GM12878 (cell line): ENCODE measurements around the gene MYL6B.

Source experiments
- CTCF ChIP-seq, 3 experiments: IDR thresholded peaks in 2 of 3; conservative IDR thresholded peaks in 1 of 3; 2 replicates each; pipeline ENCODE4 v1.5.1; 2011; ENCODE audit warnings: low read depth in 3 of 3, low read length in 3 of 3, mild to moderate bottlenecking in 3 of 3, control low read depth in 2 of 3, moderate library complexity in 2 of 3, inconsistent platforms in 1 of 3, mixed read lengths in 1 of 3; ENCODE audit not compliant: control insufficient read depth in 2 of 3, insufficient read depth in 1 of 3; ENCODE audit errors: extremely low read depth in 1 of 3
- HCFC1 ChIP-seq: fragments of 150-350 bp; IDR thresholded peaks from 2 replicates; pipeline ENCODE4 v1.6.1; 2014; ENCODE audit warnings: low read length
- HSF1 ChIP-seq: fragments of 150-350 bp; IDR thresholded peaks from 2 replicates; pipeline ENCODE4 v1.6.1; 2014; ENCODE audit warnings: mild to moderate bottlenecking, low read depth, low read length
- JUNB ChIP-seq: IDR thresholded peaks from 2 replicates; pipeline ENCODE4 v1.6.1; 2016; ENCODE audit warnings: antibody characterized with exemption, mild to moderate bottlenecking
- NRF1 ChIP-seq: conservative IDR thresholded peaks from 2 replicates; pipeline ENCODE4 v1.6.1; 2011; ENCODE audit warnings: mild to moderate bottlenecking, low read depth, low read length, improper control_type of control experiment
- POLR2A ChIP-seq: IDR thresholded peaks from 2 replicates; pipeline ENCODE4 v1.6.1; 2011; ENCODE audit warnings: low read depth, mild to moderate bottlenecking, low read length
- RELA ChIP-seq: fragments of 450-650 bp; IDR thresholded peaks from 2 replicates; pipeline ENCODE4 v1.8.0; 2014; ENCODE audit warnings: borderline replicate concordance; ENCODE audit not compliant: partially characterized antibody
- WRNIP1 ChIP-seq: IDR thresholded peaks from 2 replicates; pipeline ENCODE4 v1.6.1; 2011; ENCODE audit warnings: low read depth, low read length, improper control_type of control experiment, borderline replicate concordance

GRCh38 chr12:56161690-56162351 lies 9.4 kb downstream of the MYL6B start:
- TF ChIP-seq CTCF (IDR thresholded peaks at IDR 0.05 in 2 of 3, conservative IDR thresholded peaks at IDR 0.05 in 1 of 3; ENCODE audit: control insufficient read depth in 2 of 3, extremely low read depth in 1 of 3, insufficient read depth in 1 of 3, low read depth in 3 of 3, low read length in 3 of 3) (no peak), POLR2A (peak; percentile 52), HSF1 (no peak), JUNB (no peak), WRNIP1 (no peak), NRF1 (no peak), HCFC1 (no peak), RELA (no peak)
